ENCODE results near the gene STAG1. TPM values are rescaled to one million over a fixed set of nuclear protein-coding genes. Genes with fewer than 3 reads are reported as not detected.
"Not testable (repeated sequence)": the region's sequence is repeated elsewhere in the genome, so short reads cannot be mapped to it uniquely, and the experiment has no call there.

The STAG1 gene
- total and polyA plus RNA-seq, 9 of the 15 experiments (the other 6 are each of a cell fraction or from before 2014, with no cell fraction given): 2.7 to 17.7 (median 8.8) TPM

DNA sequence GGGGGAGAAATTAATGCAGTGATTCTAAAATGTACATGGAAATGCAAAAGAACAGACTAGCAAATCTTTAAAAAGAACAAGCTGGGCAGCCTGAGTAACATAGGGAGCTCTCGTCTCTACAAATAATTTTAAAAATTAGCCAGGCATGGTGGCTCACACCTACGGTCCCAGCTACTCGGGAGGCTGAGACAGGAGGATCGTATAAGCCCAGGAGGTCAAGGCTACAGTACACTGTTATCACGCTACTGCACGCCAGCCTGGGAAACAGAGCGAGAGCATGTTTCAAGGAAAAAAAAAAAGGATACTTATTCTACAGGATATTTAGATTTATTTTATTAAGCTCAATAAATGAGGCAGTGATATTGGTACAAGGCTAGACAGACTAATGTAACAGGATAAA lies 40.9 kb downstream of the STAG1 start (continued):
- TF ChIP-seq MED1 (CRISPR knock-in tag; IDR thresholded peaks at IDR 0.05; ENCODE audit: borderline replicate concordance) (no peak), ETV6 (IDR thresholded peaks at IDR 0.05; ENCODE audit: borderline replicate concordance in 1 of 2, low read depth in 2 of 2, low read length in 1 of 2) (no peak), ETV6 (CRISPR knock-in tag; IDR thresholded peaks at IDR 0.05; ENCODE audit: borderline replicate concordance) (no peak)

DNA sequence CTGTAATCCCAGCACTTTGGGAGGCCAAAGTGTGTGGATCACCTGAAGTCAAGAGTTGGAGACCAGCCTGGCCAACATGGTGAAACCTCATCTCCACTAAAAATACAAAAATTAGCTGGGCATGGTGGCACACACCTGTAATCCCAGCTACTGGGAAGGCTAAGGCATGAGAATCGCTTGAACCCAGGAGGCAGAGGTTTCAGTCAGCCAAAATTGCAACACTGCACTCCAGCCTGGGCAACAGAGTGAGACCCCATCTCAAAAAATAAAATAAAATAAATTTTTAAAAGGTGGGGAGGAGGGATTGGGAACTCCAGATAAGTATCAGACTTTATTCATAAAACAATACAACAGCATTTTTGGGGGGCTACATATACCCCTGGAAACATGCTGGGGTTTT lies 42.4 kb downstream of the STAG1 start:
- H3K4me1 ChIP-seq (replicated peaks in 1 of 2; ENCODE audit: control insufficient read depth in 2 of 2, insufficient read depth in 2 of 2, low read length in 2 of 2); DNase-seq (ENCODE audit: extremely low read depth in 1 of 4, low spot score in 3 of 4); H3K36me3 ChIP-seq (ENCODE audit: control insufficient read depth, insufficient read depth, low read length); CTCF ChIA-PET (ENCODE audit: low intra/inter-chr PET ratio); H3K9me3 ChIP-seq (replicated peaks; ENCODE audit: control insufficient read depth, insufficient read depth, low read depth, low read length); H3K27me3 ChIP-seq (ENCODE audit: control insufficient read depth in 2 of 2, insufficient read depth in 2 of 2, low read length in 2 of 2); H3K9ac ChIP-seq (ENCODE audit: insufficient read depth in 1 of 2, low read depth in 2 of 2, low read length in 2 of 2); BruUV-seq (replicated peaks); POLR2A ChIA-PET; intact Hi-C loops (cut with micrococcal nuclease); in situ Hi-C loops (cut with MboI); H3K4me3 ChIP-seq; H3K4me2 ChIP-seq (ENCODE audit: insufficient read depth, low read length); H2AFZ ChIP-seq (ENCODE audit: low read depth, low read length); H4K20me1 ChIP-seq (replicated peaks; ENCODE audit: control insufficient read depth, insufficient read depth, low read length); FAIRE-seq; H3K27ac ChIP-seq (ENCODE audit: extremely low read depth, low read depth, low read length); H3K9me1 ChIP-seq (ENCODE audit: control insufficient read depth, insufficient read depth, low read length); ATAC-seq: not testable (repeated sequence)
- TF ChIP-seq ZNF121 (CRISPR knock-in tag; conservative IDR thresholded peaks at IDR 0.05): peak; percentile 69
- whole genome bisulfite sequencing (ENCODE audit: insufficient coverage, low coverage, missing lambda C conversion rate): 71% methylated on average over 1 of the region's 1 CpG
- peaks cover 24% of the 10 kb centered on the region for H3K79me2 ChIP-seq (ENCODE audit: control insufficient read depth, insufficient read depth, low read length)

Measured in K562 (cell line).